NCI-H82 treated with DMSO at 0.1 percent for 48 hours (cell line): ENCODE data around the gene SPTBN2.

Experiments
- DNase-seq: peaks from one replicate; lab custom pipeline; 2025; ENCODE audit not compliant: unreplicated experiment; lab: John Stamatoyannopoulos, UW

SPTBN2 gene

DNA sequence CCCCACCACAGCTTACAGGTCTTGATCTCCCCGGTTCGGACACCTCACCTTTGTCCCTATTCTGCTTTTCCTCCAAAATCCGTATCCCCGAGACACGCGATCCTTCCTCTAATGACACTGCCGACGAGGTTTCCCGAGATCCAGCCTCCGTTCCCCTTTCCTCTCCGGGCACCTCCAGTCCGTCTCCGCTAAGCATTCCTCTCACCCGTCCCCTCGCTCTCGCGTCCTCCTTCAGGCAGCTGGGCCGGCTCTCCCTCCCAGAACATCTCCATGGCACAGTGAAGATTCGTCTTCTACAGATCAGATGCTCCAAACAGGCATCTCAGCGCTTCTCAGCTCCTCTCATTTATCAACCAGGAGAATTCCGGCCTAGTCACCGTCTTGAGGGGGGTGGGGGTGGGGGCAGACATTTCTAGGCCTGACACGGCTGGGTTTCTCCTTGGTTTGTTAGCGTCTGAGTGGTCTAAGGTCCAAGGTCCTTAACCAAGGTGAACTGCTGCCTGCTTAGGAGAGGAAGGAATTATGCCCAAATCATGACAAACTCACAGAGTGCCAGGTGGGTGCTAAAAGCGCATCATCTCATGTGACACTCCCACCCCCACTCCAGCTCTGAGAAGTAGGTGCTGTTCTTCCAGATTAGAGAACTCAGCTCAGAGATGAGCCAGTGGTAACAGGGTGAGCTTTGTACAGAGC is at the start of gene SPTBN2:
TSS of gene SPTBN2 (minus strand) at position 524 of the 693 bp plus-strand sequence. CDS start 7,976 bp downstream, outside the sequence.
- DNase-seq: no peak

GRCh38 chr11:66768818-66769217 is 39.8 kb upstream of the SPTBN2 start:
- DNase-seq: no peak

DNA sequence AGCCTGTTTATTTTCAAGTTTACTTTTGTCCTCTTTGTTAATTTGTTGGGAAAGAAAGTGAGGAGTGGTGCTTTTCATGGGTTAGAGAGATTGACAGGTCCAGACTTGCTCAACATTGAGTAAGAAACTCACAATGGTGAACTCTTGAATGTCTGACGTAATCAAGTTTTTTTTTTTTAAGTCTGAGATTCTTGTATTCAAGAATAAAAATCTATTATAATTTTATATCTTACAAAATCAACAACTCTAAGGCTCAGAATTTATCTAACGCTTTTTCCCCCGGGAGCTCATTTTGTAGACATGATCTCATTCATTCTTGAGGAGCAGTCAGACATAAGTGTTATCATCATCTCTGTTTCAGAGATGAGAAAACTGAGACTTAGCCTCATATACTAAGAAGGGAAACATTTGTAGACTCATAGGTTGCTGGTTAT is 39.1 kb upstream of the SPTBN2 start:
- no peak for DNase-seq

- DNase-seq: no peak
Observed at GRCh38 chr11:66767666-66768065, 38.6 kb upstream of the SPTBN2 start.

- no peak for DNase-seq
Observed at GRCh38 chr11:66766681-66767080, 37.7 kb upstream of the SPTBN2 start.

DNA sequence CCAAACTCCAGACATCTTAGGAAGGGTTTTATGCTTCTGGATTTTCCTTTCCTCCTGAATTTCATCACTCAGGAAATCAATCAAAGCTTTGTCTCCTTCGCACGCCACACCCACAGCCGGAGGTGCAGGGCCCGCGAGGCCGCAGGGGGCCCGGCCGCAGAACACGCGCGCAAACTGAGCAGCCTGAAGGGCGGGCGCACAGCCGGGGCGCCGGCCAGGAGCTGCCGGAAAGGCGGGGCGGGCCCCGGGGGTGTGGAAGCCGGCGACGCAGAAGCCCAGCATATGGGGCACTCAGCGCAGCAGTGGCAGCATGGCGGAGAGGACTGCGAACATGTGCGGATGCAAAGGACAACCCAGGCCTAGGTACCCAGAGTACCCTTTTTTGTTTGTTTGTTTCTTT is 33.1 kb upstream of the SPTBN2 start:
- DNase-seq: no peak

- DNase-seq: no peak
Observed at GRCh38 chr11:66752148-66752547, 23.1 kb upstream of the SPTBN2 start.

GRCh38 chr11:66749091-66749490 is 20.1 kb upstream of the SPTBN2 start:
- DNase-seq: no peak

DNA sequence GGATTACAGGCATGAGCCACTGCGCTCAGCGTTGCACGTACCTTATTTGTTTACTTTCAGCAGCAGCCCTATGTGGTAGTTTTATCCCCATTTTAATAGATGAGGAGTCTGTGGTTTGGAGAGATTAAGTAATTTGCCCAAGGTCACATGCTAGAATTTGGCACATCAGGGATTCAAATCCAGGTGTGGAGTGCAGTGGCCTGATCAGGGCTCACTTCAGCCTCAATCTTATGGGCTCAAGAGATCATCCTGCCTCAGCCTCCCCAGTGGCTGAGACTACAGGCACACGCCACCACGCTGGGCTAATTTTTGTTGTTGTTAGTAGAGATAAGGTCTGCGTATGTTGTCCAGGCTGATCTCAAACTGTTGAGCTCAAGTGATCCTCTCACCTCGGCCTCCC is 18.5 kb upstream of the SPTBN2 start:
- DNase-seq: no peak

GRCh38 chr11:66745356-66746235 is 16.6 kb upstream of the SPTBN2 start:
- no peak for DNase-seq

- peak; percentile 51 for DNase-seq
Observed at GRCh38 chr11:66744485-66745355, 15.7 kb upstream of the SPTBN2 start.

- DNase-seq: no peak
Observed at GRCh38 chr11:66743271-66743968, 14.4 kb upstream of the SPTBN2 start.

DNA sequence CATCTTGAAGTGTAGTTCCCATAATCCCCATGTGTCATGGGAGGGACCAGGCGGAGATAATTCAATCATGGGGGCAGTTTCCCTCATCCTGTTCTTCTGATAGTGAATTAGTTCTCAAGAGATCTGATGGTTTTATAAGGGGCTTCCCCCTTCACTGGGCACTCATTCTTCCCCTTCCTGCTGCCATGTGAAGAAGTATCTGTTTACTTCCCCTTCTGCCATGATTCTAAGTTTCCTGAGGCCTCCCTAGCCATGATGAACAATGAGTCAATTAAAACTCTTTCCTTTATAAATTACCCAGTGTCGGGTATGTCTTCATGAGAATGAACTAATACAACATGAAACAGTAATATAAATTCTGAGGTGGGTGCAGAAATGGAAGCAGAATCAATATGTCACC is 12.1 kb upstream of the SPTBN2 start:
- DNase-seq: no peak

GRCh38 chr11:66739983-66740382 is 11.0 kb upstream of the SPTBN2 start:
- no peak for DNase-seq

DNA sequence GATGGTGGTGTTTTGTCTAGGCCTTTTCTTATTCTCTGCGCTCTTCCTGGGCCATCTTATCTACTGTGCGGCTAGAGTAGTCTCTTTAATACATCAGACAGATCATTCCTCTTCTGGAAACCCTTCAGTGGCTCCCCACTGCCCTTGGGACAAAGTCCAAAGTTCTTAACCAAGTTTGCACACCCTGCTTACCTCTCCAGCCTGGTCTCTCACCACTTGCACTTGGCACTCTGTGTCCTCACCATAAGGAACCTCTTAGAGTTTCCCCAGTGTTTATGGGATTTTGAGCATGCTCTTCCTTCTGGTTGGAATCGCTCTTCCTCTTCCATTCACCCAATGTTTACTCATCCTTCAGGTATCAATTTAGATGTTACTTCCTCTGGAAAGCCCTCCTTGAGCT is 5.2 kb upstream of the SPTBN2 start:
- no peak for DNase-seq

DNA sequence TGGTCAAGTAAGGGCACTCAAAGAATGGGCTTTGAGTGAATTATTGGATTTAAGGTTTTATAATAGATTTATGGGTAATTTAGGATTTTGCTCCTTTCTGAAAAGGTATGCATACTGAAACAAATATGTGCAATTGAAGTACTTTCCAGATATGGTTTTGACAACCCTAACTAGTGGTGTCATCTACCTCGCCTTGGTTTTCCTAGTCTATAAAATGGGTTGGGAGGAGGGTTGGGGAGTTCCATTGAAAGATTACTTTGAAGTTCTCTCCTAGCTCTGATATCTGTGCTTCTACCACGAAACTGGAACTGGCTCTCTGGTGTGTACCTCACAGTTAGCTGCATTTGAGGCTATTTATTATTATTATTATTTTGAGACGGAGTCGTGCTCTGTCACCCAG is 431 bp upstream of the SPTBN2 start:
- DNase-seq: no peak

DNA sequence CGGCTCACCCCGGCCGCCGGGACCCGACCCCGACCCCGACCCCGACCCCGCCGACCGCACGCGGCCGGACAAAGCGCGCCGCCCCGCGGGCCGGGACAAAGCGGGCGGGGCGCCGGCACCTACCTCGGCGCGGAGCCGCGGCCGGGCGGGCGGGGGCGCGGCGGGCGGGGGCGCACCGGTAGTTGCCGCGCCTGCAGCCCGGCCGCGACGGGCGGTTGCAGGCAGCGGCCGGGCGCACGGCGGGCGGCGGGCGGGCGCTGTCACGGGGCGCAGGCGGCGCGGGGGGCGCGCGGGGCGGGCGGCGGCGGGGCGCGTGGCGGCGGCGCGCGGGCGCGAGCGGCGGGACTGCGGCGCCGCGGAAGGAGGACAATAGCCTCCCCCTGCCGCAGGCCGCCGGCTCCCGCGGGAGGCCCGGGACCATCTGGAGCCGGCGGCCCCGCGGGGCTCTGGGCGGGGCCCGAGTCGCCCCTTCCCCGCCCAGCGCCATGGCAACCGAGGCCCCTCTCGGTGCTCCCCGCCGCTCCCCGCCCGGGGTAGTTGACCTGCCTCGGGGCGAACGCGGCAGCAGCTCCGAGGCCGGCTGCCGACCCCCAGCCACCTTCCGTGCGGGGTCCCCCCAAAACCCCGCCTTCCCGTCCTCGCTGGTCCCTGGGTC is 851 bp downstream of the SPTBN2 start:
- DNase-seq: no peak

GRCh38 chr11:66727282-66728037 is 1.6 kb downstream of the SPTBN2 start:
- no peak for DNase-seq

DNA sequence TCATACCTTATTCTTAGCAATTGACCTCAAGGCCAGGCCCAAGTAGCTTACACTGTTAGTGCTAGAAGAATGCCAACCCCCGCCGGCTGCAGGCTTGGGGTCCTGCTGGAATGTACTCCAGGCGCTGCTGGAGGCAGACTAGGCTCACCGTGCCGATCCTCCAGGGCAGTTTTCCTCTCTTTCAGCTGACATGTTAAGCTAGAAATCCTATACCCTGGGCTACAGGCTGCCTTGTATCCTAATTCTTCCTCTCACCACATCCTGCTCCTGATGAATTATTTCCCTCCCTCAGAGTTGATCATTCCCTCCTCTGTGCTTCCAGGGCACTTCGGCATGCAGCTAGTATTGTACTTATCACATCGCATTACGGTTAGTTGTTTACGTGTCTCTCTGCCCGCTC is 3.4 kb downstream of the SPTBN2 start:
- no peak for DNase-seq
